ENCODE data around the gene TERT. TPM values are rescaled to one million over a fixed set of nuclear protein-coding genes. Genes with fewer than 3 reads are reported as not detected.
"Not testable (repeated sequence)": the region's sequence is repeated elsewhere in the genome, so short reads cannot be mapped to it uniquely, and the experiment has no call there.

The TERT gene
- total and polyA plus RNA-seq, 5 donors from 2014 or later: 0.22 TPM; not detected in 4

DNA sequence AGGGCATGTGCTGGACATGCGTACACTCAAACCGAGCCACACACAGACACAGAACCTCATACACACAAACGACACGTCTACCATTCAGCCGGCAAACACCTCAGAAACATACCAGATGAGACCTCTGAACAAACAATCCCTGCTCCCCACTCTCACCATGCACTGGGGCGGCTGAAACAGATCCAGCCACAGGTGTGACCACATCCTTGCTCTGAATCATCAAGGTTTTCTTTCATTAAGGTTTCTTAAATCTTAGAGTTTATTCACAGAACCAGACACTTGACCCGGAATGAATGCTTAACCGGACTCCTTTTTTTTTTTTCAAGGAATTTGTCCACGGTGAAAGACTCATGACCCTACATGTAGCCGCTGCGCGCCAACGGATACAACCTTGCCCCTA is 26.2 kb downstream of the TERT start:
- Histone ChIP-seq H3K9me3 (ENCODE audit: control insufficient read depth in 2 of 2, low read length in 2 of 2) (no peaks in the 10 kb centered on the region), H3K27ac (ENCODE audit: insufficient read depth, low read length, poor library complexity, severe bottlenecking) (no peak overlapping the region), H3K27me3 (ENCODE audit: control insufficient read depth, insufficient read depth, low read length) (no peaks in the 10 kb centered on the region), H3K4me3 (ENCODE audit: low read depth, low read length) (no peak overlapping the region), H3K4me1 (ENCODE audit: control insufficient read depth, insufficient read depth, low read length, poor library complexity, severe bottlenecking) (peaks cover 6% of the 10 kb centered on the region), H3K36me3 (ENCODE audit: control insufficient read depth, insufficient read depth, low read length) (no peaks in the 10 kb centered on the region)
- H3K27ac Mint-ChIP-seq: no peak overlapping the region
- peak in 2 of 3 donors; percentile 21 to 59 for DNase-seq
- H3K4me3 Mint-ChIP-seq: no peak overlapping the region
- no peaks in the 10 kb centered on the region for H3K27me3 Mint-ChIP-seq
- H3K9me3 Mint-ChIP-seq: no peaks in the 10 kb centered on the region
- H3K36me3 Mint-ChIP-seq: no peaks in the 10 kb centered on the region
- ATAC-seq (ENCODE audit: low read depth in 2 of 2): peak; percentile 73 to 74
- H3K4me1 Mint-ChIP-seq: peaks cover 0 to 11% (median 6%) of the 10 kb centered on the region in 4 donors

DNA sequence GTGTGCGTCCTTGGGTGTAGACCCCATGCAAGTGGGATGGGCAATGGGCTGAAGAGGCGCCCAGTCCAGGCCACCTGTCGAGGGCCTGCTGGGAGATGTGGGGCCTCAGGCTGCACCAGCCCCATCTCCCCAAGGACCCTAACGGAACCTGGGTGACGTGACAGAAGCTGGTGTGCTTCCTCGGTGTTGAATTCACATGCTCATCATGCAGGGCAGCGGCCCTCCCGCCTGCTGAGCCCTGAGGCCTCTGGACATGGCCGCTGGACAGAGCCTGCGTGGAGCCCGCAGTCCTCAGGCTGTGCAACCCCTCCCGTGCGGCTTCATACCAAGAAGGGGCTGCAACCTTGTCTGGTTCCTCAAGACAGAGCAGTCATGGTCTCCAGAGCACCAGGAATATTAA is 26.8 kb downstream of the TERT start:
- Mint-ChIP-seq H3K27me3 (no peaks in the 10 kb centered on the region), H3K36me3 (no peaks in the 10 kb centered on the region), H3K27ac (no peak overlapping the region), H3K9me3 (no peaks in the 10 kb centered on the region), H3K4me1 (peaks cover 0 to 11% (median 6%) of the 10 kb centered on the region in 4 donors), H3K4me3 (no peak overlapping the region)
- Histone ChIP-seq H3K4me1 (ENCODE audit: control insufficient read depth, insufficient read depth, low read length, poor library complexity, severe bottlenecking) (peaks cover 6% of the 10 kb centered on the region), H3K27ac (ENCODE audit: insufficient read depth, low read length, poor library complexity, severe bottlenecking) (no peak overlapping the region), H3K27me3 (ENCODE audit: control insufficient read depth, insufficient read depth, low read length) (no peaks in the 10 kb centered on the region), H3K9me3 (ENCODE audit: control insufficient read depth in 2 of 2, low read length in 2 of 2) (no peaks in the 10 kb centered on the region), H3K36me3 (ENCODE audit: control insufficient read depth, insufficient read depth, low read length) (no peaks in the 10 kb centered on the region), H3K4me3 (ENCODE audit: low read depth, low read length) (no peak overlapping the region)
- ATAC-seq (ENCODE audit: low read depth in 2 of 2) (no peak), DNase-seq (no peak)

DNA sequence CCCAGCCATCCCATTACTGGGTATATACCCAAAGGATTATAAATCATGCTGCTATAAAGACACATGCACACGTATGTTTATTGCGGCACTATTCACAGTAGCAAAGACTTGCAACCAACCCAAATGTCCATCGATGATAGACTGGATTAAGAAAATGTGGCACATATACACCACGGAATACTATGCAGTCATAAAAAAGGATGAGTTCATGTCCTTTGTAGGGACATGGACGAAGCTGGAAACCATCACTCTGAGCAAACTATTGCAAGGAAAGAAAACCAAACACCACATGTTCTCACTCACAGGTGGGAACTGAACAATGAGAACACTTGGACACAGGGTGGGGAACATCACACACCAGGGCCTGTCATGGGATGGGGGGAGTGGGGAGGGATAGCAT is 27.4 kb downstream of the TERT start:
- H3K36me3 Mint-ChIP-seq; H3K36me3 ChIP-seq (ENCODE audit: control insufficient read depth, insufficient read depth, low read length); H3K9me3 ChIP-seq (ENCODE audit: control insufficient read depth in 2 of 2, low read length in 2 of 2); H3K4me3 Mint-ChIP-seq; H3K9me3 Mint-ChIP-seq; H3K4me3 ChIP-seq (ENCODE audit: low read depth, low read length); H3K27ac ChIP-seq (ENCODE audit: insufficient read depth, low read length, poor library complexity, severe bottlenecking); H3K4me1 ChIP-seq (ENCODE audit: control insufficient read depth, insufficient read depth, low read length, poor library complexity, severe bottlenecking); H3K27ac Mint-ChIP-seq; ATAC-seq (ENCODE audit: low read depth in 2 of 2); H3K27me3 ChIP-seq (ENCODE audit: control insufficient read depth, insufficient read depth, low read length); DNase-seq; H3K27me3 Mint-ChIP-seq: not testable (repeated sequence)
- peaks cover 0 to 11% (median 6%) of the 10 kb centered on the region in 4 donors for H3K4me1 Mint-ChIP-seq

DNA sequence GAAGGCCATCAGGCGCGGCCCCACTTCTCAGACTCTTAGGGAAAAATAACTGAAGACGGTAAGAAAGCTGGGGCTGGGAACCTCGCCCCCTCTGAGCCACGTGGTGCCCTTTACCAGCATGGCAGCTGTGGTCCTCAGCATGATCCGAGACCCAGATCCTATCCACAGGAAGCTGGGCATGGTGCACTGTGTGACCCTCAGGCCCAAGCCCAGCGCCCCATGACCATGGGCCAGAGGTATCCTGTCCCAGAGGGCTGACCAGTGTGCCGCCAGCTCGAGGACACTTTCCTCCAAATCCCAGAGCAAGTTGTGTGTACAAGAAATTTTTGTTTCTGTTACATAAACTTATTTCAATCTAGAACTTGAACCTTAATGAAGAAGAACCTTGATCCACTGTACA is 28.1 kb downstream of the TERT start:
- no peak overlapping the region for H3K4me3 ChIP-seq (ENCODE audit: low read depth, low read length)
- Mint-ChIP-seq H3K27ac (no peak overlapping the region), H3K36me3 (no peaks in the 10 kb centered on the region), H3K27me3 (no peaks in the 10 kb centered on the region), H3K9me3 (no peaks in the 10 kb centered on the region), H3K4me1 (peaks cover 0 to 11% (median 6%) of the 10 kb centered on the region in 4 donors), H3K4me3 (no peak overlapping the region)
- H3K36me3 ChIP-seq (ENCODE audit: control insufficient read depth, insufficient read depth, low read length): no peaks in the 10 kb centered on the region
- ATAC-seq (ENCODE audit: low read depth in 2 of 2) (no peak), DNase-seq (no peak)
- H3K4me1 ChIP-seq (ENCODE audit: control insufficient read depth, insufficient read depth, low read length, poor library complexity, severe bottlenecking): peaks cover 6% of the 10 kb centered on the region
- H3K27me3 ChIP-seq (ENCODE audit: control insufficient read depth, insufficient read depth, low read length): no peaks in the 10 kb centered on the region
- H3K27ac ChIP-seq (ENCODE audit: insufficient read depth, low read length, poor library complexity, severe bottlenecking): no peak overlapping the region
- no peaks in the 10 kb centered on the region for H3K9me3 ChIP-seq (ENCODE audit: control insufficient read depth in 2 of 2, low read length in 2 of 2)

DNA sequence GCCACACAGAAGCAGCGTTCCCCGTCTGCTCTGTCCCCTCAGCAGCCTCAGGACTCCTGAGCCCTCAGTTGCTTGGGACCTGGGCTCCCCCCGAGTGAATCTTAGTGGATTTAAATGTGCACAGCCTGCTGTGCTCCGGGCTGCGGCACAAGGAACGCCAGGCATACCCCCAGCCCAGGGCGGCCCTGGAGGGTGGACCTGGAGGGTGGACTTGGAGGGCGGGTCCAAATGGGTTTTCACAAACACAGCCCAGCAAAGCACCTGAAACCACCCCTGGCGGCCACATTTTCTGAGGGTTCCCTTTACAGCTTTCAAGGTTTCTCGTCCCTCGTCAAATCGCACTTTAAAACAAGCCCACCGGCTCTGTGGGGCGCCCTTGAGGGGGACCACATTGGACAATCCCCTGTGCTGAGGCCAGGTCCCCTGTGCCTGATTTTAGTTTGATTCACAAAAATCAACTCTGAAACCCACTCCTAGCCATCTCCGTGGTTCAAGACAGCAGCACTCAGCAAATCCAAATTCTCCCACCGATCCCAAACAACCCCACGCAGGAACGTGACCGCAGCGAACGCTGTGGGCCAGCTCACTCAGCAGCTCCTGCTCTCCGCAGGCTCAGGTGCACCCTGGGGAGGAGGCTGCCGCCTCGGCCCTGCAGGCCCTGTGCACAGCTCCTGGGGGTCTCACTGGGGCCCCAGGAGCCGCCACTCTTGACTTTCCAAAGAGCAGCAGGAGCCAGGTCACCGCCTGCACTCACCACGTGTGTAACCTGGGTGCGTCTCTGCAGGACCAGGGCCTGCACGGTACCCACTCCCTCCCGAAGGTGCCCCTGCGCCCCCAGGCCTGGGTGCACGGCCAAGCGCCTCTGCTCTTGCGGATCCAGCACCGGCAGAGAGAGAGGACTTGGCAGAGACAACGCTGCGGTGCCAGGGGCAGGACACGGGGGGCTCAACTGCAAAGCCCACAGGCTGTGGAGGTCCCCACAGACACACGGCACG is 29.1 kb downstream of the TERT start:
- H3K36me3 Mint-ChIP-seq: no peaks in the 10 kb centered on the region
- no peaks in the 10 kb centered on the region for H3K27me3 ChIP-seq (ENCODE audit: control insufficient read depth, insufficient read depth, low read length)
- no peak overlapping the region for H3K27ac Mint-ChIP-seq
- peaks cover 0 to 11% (median 6%) of the 10 kb centered on the region in 4 donors for H3K4me1 Mint-ChIP-seq
- H3K9me3 Mint-ChIP-seq: peaks cover 0 to under 1% (median 0%) of the 10 kb centered on the region in 7 donors
- H3K4me1 ChIP-seq (ENCODE audit: control insufficient read depth, insufficient read depth, low read length, poor library complexity, severe bottlenecking): peaks cover 6% of the 10 kb centered on the region
- H3K4me3 ChIP-seq (ENCODE audit: low read depth, low read length): no peak overlapping the region
- no peak for DNase-seq
- no peaks in the 10 kb centered on the region for H3K36me3 ChIP-seq (ENCODE audit: control insufficient read depth, insufficient read depth, low read length)
- H3K27ac ChIP-seq (ENCODE audit: insufficient read depth, low read length, poor library complexity, severe bottlenecking): no peak overlapping the region
- ATAC-seq (ENCODE audit: low read depth in 2 of 2): no peak
- no peaks in the 10 kb centered on the region for H3K9me3 ChIP-seq (ENCODE audit: control insufficient read depth in 2 of 2, low read length in 2 of 2)
- H3K27me3 Mint-ChIP-seq: no peaks in the 10 kb centered on the region
- H3K4me3 Mint-ChIP-seq: no peak overlapping the region

DNA sequence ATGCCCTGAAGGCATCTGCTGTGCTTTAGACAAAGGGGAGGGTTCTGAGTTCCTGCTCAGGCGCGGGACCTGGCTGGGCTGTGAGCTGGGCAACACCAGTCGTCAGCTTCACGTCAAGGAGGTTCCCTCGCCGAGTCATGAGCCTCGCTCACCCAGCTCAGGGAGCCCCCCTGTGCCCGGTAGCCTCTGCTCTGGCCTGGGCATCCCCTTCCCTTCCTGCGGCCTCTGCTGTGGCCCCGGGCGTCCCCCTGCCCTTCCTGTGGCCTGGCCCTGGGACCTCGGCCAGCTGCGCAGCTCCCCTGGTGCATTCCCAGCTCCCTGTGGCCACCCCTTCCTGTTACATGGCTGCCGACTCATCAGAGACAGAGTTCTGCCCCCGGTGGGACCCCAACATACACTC is 29.8 kb downstream of the TERT start:
- Histone ChIP-seq H3K27me3 (ENCODE audit: control insufficient read depth, insufficient read depth, low read length) (no peaks in the 10 kb centered on the region), H3K9me3 (ENCODE audit: control insufficient read depth in 2 of 2, low read length in 2 of 2) (no peaks in the 10 kb centered on the region), H3K36me3 (ENCODE audit: control insufficient read depth, insufficient read depth, low read length) (no peaks in the 10 kb centered on the region), H3K4me1 (ENCODE audit: control insufficient read depth, insufficient read depth, low read length, poor library complexity, severe bottlenecking) (peaks cover 6% of the 10 kb centered on the region), H3K4me3 (ENCODE audit: low read depth, low read length) (no peak overlapping the region), H3K27ac (ENCODE audit: insufficient read depth, low read length, poor library complexity, severe bottlenecking) (no peak overlapping the region)
- H3K4me3 Mint-ChIP-seq: no peak overlapping the region
- no peaks in the 10 kb centered on the region for H3K36me3 Mint-ChIP-seq
- DNase-seq: no peak
- no peak for ATAC-seq (ENCODE audit: low read depth in 2 of 2)
- no peak overlapping the region for H3K27ac Mint-ChIP-seq
- H3K4me1 Mint-ChIP-seq: peaks cover 0 to 11% (median 6%) of the 10 kb centered on the region in 4 donors
- H3K27me3 Mint-ChIP-seq: no peaks in the 10 kb centered on the region
- H3K9me3 Mint-ChIP-seq: peaks cover 0 to 3% (median 0%) of the 10 kb centered on the region in 7 donors

DNA sequence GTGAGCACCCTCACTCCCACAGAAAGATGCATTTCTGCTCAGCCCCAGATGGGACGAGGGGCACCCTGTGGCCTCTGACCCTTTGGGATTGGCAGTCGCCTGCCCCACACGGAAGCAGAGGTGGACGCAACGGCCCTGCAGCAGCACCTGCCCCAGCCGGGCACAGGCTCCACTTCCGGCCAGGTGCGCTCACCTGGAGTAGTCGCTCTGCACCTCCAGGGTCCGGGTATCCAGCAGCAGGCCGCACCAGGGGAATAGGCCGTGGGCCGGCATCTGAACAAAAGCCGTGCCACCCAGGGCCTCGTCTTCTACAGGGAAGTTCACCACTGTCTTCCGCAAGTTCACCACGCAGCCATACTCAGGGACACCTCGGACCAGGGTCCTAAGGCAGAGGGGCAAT is 30.7 kb downstream of the TERT start:
- no peak for DNase-seq
- no peak for ATAC-seq (ENCODE audit: low read depth in 2 of 2)
- H3K27ac Mint-ChIP-seq: no peak overlapping the region
- Histone ChIP-seq H3K4me3 (ENCODE audit: low read depth, low read length) (no peak overlapping the region), H3K4me1 (ENCODE audit: control insufficient read depth, insufficient read depth, low read length, poor library complexity, severe bottlenecking) (peaks cover 6% of the 10 kb centered on the region), H3K27me3 (ENCODE audit: control insufficient read depth, insufficient read depth, low read length) (no peaks in the 10 kb centered on the region), H3K27ac (ENCODE audit: insufficient read depth, low read length, poor library complexity, severe bottlenecking) (no peak overlapping the region), H3K36me3 (ENCODE audit: control insufficient read depth, insufficient read depth, low read length) (no peaks in the 10 kb centered on the region), H3K9me3 (ENCODE audit: control insufficient read depth in 2 of 2, low read length in 2 of 2) (no peaks in the 10 kb centered on the region)
- no peaks in the 10 kb centered on the region for H3K27me3 Mint-ChIP-seq
- no peaks in the 10 kb centered on the region for H3K36me3 Mint-ChIP-seq
- peaks cover 0 to 3% (median 0%) of the 10 kb centered on the region in 7 donors for H3K9me3 Mint-ChIP-seq
- no peak overlapping the region for H3K4me3 Mint-ChIP-seq
- peaks cover 0 to 11% (median 5%) of the 10 kb centered on the region in 4 donors for H3K4me1 Mint-ChIP-seq

DNA sequence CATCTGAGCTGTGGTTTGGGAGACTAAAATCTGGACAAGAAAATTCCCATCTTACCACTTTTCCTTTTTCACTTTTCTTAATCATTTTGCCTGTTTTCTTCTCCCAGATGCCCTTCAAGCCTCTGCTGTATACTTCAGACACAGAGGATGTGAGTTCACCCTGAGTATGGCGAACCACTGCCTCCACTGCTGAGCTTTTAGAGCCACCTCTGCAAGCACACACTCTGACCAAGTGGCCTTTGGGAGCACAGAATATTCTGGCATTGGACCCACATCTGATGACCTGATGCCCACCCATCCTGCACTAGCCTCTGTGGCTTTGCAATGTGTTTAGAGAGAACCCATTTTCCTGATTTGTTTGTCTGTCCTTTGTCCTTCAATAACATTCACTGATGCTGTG is 32.5 kb downstream of the TERT start:
- no peaks in the 10 kb centered on the region for H3K27me3 Mint-ChIP-seq
- no peak overlapping the region for H3K4me3 Mint-ChIP-seq
- Histone ChIP-seq H3K27me3 (ENCODE audit: control insufficient read depth, insufficient read depth, low read length) (no peaks in the 10 kb centered on the region), H3K4me3 (ENCODE audit: low read depth, low read length) (no peak overlapping the region), H3K9me3 (ENCODE audit: control insufficient read depth in 2 of 2, low read length in 2 of 2) (no peaks in the 10 kb centered on the region), H3K36me3 (ENCODE audit: control insufficient read depth, insufficient read depth, low read length) (no peaks in the 10 kb centered on the region), H3K4me1 (ENCODE audit: control insufficient read depth, insufficient read depth, low read length, poor library complexity, severe bottlenecking) (no peaks in the 10 kb centered on the region), H3K27ac (ENCODE audit: insufficient read depth, low read length, poor library complexity, severe bottlenecking) (no peak overlapping the region)
- ATAC-seq (ENCODE audit: low read depth in 2 of 2) (no peak), DNase-seq (no peak)
- no peaks in the 10 kb centered on the region for H3K36me3 Mint-ChIP-seq
- H3K9me3 Mint-ChIP-seq: peaks cover 0 to 3% (median 0%) of the 10 kb centered on the region in 7 donors
- H3K4me1 Mint-ChIP-seq: no peaks in the 10 kb centered on the region
- H3K27ac Mint-ChIP-seq: peak overlapping the region in 2 of 3 donors; percentile 13 to 63

Measured in CD4-positive, CD25-positive, alpha-beta regulatory T cell (primary cell).